ENCODE measurements around the gene DDIT4.

Gene DDIT4

GRCh38 chr10:72319416-72320254, 45.9 kb downstream of the DDIT4 start:
- peak; percentile 86 for DNase-seq (ENCODE audit: extremely low spot score)
- no peak for TF ChIP-seq CTCF (IDR thresholded peaks at IDR 0.05; ENCODE audit: control extremely low read depth, extremely low read depth, low read depth, missing control alignments)
- ChIA-PET CTCF (interaction anchor here (0.7 to 6.3 kb wide), 6 partner anchors 10 to 107 kb away, joined by 3 to 41 read pairs (median 8); no protein-coding TSS in a partner anchor), POLR2A (interaction anchor here (0.6 to 2.6 kb wide), 11 partner anchors 12 to 1972 kb away, joined by 3 to 13 read pairs (median 5); partner anchors contain the start of gene DDIT4)

- POLR2A ChIA-PET: interaction anchor here (0.6 to 2.6 kb wide), 12 partner anchors 11 to 775 kb away, joined by 3 to 13 read pairs (median 6); partner anchors contain the start of genes DDIT4 and P4HA1
- DNase-seq (ENCODE audit: extremely low spot score): peak; percentile 87
- CTCF ChIA-PET: interaction anchor here (0.7 to 6.3 kb wide), 10 partner anchors 9 to 73 kb away, joined by 3 to 41 read pairs (median 6); no protein-coding TSS in a partner anchor
- TF ChIP-seq CTCF (IDR thresholded peaks at IDR 0.05; ENCODE audit: control extremely low read depth, extremely low read depth, low read depth, missing control alignments): no peak
Measured at GRCh38 chr10:72320676-72321247, 47.0 kb downstream of the DDIT4 start.

GRCh38 chr10:72321248-72322029, 47.7 kb downstream of the DDIT4 start:
- no peak for DNase-seq (ENCODE audit: extremely low spot score)
- ChIA-PET CTCF (interaction anchor here (0.7 to 6.3 kb wide), 12 partner anchors 8 to 74 kb away, joined by 3 to 41 read pairs (median 6); no protein-coding TSS in a partner anchor), POLR2A (interaction anchor here (1.0 to 2.6 kb wide), 9 partner anchors 10 to 775 kb away, joined by 3 to 13 read pairs (median 8); partner anchors contain the start of genes DDIT4 and P4HA1)
- TF ChIP-seq CTCF (IDR thresholded peaks at IDR 0.05; ENCODE audit: control extremely low read depth, extremely low read depth, low read depth, missing control alignments): no peak

- POLR2A ChIA-PET: interaction anchor here (1.6 to 2.6 kb wide), 5 partner anchors 12 to 774 kb away, joined by 5 to 13 read pairs (median 10); partner anchors contain the start of genes DDIT4 and P4HA1
- CTCF ChIA-PET: interaction anchor here (1.0 to 6.3 kb wide), 8 partner anchors 8 to 74 kb away, joined by 3 to 41 read pairs (median 7); no protein-coding TSS in a partner anchor
- DNase-seq (ENCODE audit: extremely low spot score): no peak
- TF ChIP-seq CTCF (IDR thresholded peaks at IDR 0.05; ENCODE audit: control extremely low read depth, extremely low read depth, low read depth, missing control alignments): no peak
Measured at GRCh38 chr10:72322030-72322279, 48.2 kb downstream of the DDIT4 start.

- ChIA-PET POLR2A (interaction anchor here (0.6 to 2.6 kb wide), 5 partner anchors 19 to 774 kb away, joined by 3 to 13 read pairs (median 10); partner anchors contain the start of genes DDIT4 and P4HA1), CTCF (interaction anchor here (1.0 to 6.3 kb wide), 6 partner anchors 10 to 274 kb away, joined by 3 to 41 read pairs (median 6); no protein-coding TSS in a partner anchor)
- TF ChIP-seq CTCF (IDR thresholded peaks at IDR 0.05; ENCODE audit: control extremely low read depth, extremely low read depth, low read depth, missing control alignments): no peak
- no peak for DNase-seq (ENCODE audit: extremely low spot score)
Measured at GRCh38 chr10:72322280-72323058, 48.7 kb downstream of the DDIT4 start.

All from GM10248 (cell line).